GM18517 (cell line): ENCODE results near the gene BPIFB4.
"Not testable (repeated sequence)": the region's sequence is repeated elsewhere in the genome, so short reads cannot be mapped to it uniquely, and the experiment has no call there.

Experiments
- ATAC-seq: cut with Tn5 transposase; IDR thresholded peaks from one replicate; pipeline ENCODE4 v1.9.1; 2021; ENCODE audit warnings: mild to moderate bottlenecking, moderate library complexity; ENCODE audit not compliant: unreplicated experiment

The BPIFB4 gene

DNA sequence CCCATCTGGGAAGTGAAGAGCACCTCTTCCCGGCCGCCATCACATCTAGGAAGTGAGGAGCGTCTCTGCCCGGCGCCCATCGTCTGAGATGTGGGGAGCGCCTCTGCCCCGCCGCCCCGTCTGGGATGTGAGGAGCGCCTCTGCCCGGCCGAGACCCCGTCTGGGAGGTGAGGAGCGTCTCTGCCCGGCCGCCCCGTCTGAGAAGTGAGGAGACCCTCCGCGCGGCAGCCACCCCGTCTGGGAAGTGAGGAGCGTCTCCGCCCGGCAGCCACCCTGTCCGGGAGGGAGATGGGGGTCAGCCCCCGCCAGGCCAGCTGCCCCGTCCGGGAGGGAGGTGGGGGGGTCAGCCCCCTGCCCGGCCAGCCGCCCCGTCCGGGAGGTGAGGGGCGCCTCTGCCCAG is 36.1 kb downstream of the BPIFB4 start:
- ATAC-seq = not testable (repeated sequence)

GRCh38 chr20:33119725-33120720 is 40.6 kb downstream of the BPIFB4 start:
- no peak for ATAC-seq

GRCh38 chr20:33120934-33121333 is 41.5 kb downstream of the BPIFB4 start:
- ATAC-seq = no peak

DNA sequence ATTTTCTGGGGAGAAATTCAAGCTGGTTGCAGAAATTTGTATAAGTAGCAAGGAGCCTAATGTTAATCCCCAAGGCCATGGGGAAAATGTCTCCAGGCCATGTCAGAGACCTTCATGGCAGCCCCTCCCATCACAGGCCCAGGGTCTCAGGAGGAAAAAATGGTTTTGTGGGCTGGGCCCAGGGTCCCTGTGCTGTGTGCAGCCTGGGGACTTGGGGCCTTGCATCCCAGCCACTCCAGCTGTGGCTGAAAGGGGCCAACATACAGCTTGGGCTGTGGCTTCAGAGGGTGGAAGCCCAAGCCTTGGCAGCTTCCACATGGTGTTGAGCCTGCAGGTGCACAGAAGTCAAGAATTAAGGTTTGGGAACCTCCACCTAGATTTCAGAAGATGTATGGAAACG is 42.9 kb downstream of the BPIFB4 start:
- ATAC-seq = not testable (repeated sequence)

DNA sequence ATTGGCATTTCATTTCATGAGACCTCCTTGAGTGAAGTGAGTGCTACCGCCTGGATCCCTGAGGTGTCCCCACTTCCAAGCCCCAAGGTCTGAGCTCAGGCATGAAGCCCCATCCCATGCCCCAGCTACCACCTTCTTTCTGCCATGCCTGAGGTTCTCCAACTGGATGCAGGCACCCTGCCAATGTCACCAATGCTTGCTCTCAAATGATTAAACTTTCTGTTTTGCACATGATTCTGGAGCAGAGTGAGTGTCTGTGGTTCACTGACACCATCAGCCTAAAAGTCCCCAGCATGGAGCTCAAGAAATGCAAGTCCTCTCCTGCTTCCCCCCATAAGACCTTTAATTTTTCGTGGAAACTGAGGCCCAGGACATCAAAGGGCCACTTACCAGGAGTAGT is 44.8 kb downstream of the BPIFB4 start:
- ATAC-seq = no peak

GRCh38 chr20:33124994-33125393 is 45.6 kb downstream of the BPIFB4 start:
- no peak for ATAC-seq

GRCh38 chr20:33125983-33126382 is 46.5 kb downstream of the BPIFB4 start:
- no peak for ATAC-seq

DNA sequence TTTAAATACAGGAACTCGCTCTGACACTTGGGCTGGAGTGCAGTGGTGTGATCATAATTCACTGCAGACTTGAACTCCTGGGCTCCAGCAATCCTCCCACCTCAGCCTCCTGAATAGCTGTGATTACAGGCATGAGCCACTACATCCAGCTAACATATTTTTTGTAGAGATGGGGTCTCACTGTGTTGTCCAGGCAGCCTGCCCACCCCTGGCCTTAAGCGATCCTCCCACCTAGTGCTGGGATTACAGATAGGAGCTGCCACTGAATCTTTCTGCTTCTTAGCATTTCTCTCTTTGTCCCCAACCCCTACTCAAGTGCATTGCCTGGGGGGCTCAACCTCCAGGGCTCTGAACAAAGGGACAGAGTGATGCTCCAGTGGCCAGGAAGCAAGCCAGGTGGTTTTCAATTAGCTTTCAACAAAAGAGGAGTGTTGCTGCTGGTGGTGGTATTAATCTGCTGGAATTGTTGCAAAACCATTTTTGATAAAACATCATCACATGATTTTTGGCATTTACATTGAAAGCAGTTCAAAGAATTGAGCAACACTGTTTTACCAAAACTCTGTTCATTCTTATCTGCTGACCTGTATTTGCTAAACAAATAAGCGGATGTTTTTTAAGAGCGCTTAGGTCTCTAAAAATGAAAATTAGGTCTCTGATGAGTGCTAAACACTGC is 48.1 kb downstream of the BPIFB4 start:
- no peak for ATAC-seq

DNA sequence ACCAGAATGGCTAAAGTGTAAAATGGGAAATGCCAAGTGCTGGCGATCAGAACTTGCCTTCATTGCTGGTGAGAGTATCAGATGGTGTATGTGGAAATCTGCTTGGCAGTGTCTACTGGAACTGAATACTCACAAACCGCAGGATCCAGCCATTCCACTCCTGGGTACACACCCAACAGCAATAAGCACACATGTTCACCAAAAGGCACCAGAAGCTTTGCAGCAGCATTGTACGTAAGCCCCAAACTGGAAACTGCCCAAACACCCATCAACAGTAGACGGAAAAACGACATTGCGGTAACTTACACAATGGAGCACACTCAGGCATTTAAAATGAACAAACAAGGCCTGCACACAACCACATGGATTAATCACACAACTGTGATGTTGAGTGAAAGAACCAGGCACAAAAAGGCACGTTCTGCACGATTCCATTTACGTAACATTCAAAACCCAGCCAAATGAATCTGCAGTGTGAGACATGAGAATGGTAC is 51.2 kb downstream of the BPIFB4 start:
- no peak for ATAC-seq

DNA sequence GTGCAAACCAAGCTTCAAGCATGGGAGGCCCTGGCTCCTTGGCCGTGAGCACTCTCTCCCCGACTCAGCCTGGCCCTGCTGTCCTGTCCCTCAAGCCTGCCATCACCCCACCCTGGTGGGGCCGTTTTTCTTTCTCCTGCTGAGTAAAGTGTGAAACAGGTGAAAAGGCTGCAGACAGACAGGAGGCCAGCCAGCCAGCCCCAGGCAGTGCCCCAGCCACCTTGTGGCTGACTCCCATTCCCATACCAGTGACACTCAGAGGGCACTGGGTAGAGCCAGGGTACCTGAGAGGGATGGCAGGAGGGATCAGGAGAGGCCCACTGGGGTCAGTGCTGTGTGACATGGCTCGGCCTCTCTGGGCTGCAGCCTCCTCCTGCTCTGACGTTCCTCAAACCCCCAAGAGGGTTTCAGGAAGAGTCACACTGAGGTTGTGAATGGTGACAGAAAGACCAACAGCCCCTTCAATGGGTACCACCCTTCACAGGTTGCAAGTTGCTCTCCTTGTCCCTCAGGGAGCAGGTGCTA is 52.6 kb downstream of the BPIFB4 start:
- ATAC-seq = no peak

DNA sequence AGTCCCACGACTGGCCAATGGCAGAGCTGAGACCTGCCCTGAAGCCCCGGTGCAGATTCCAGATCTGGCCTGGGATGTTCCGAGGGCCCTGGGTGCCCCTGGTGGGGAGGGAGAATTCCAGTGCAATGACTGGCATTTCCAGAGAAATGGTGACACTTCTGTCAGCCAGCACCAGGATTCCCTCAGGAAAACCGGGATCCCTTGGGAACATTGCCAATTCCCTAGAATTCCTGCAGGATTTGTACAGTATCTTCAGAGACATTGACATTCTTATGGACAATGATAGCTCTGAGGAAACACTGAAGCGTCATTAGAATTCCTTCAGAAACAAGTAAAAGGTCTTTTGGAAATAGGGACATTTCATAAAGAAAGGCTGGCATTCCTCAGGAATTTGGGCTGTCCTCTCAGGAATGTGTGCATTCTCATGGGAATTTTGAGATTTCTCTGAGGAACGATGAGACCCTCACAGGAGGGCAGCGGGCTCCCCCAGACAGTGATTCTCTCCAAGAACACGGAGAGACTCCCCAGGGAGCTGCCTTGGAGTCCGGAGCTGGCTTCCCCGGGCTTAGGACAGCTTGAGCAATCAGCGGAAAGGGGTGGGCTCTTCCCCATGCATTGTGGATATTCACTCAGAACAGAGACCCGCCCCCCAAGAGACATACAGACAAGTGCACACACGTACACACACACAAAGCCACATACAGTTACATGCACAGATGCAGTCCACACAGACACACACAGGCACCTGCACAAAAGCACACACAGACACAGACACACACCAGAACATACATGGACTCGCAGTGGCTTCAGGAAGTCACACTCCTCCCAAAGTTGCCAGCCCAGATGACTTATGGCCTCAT is 53.3 kb downstream of the BPIFB4 start:
- no peak for ATAC-seq

GRCh38 chr20:33133373-33133941 is 54.0 kb downstream of the BPIFB4 start:
- no peak for ATAC-seq

- ATAC-seq = no peak
Measured at GRCh38 chr20:33137195-33137594, 57.8 kb downstream of the BPIFB4 start.

GRCh38 chr20:33139467-33139866 is 60.0 kb downstream of the BPIFB4 start:
- ATAC-seq = no peak

GRCh38 chr20:33145521-33145920 is 66.1 kb downstream of the BPIFB4 start:
- ATAC-seq = no peak

- ATAC-seq = no peak
Measured at GRCh38 chr20:33147299-33147698, 67.9 kb downstream of the BPIFB4 start.

DNA sequence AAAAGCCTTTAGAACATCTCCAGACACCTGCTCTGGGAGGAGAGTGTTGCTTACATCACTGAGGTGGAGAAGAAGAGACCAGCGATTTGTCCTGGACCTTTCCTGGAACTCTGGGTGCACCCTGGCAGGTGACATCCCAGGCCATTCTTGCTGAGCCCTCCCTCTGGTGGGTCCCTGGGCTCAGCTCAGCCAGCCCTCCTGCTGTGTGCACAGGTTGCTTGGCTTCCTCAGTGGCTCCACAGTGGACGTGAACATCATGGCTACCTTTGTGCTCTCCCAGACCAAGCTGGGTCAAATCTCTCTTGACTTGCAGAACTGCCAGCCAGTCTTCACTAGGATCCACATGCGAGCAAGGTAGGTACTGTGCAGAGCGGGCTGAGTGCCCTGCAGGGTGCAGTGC is 68.6 kb downstream of the BPIFB4 start:
- ATAC-seq = no peak

DNA sequence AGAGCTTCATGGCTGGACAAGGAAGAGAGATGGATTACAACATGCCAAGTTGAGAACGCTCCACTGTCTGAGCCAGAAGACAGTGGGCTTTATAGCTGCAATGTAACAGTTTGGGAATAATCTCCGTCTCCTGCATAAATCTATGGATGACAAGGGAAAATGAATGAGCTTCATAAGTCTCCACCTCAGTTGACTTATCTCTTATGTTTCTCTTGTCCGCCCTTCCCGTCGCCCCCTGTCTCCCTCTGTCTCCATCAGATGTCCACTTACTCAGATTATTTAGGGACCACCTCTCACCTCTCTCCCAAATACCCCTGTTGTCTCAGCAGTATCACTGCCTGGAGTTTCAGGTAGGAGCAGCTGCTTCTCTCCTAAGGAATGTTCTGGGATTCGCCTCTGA is 74.8 kb downstream of the BPIFB4 start:
- ATAC-seq = no peak

- ATAC-seq = no peak
Measured at GRCh38 chr20:33158637-33159385, 79.4 kb downstream of the BPIFB4 start.

DNA sequence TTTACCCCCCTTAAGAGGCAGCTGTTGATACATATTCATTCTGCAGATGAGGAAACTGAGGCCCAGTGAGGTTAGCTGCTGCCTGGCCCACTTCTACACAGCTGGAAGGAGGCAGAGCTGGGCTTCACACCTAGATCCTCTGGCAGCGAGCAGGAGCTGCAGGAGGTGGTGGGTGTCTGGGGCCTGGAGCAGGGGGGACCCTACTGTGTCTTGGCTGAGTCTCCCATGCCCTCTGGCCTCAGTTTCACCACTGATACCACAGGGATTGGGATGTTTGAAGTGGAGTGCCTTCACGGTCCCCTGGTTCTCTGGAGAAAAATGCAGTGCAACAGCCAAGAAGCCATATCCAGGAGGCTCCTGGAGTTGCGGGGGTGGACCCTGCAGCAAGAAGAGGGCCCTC is 80.3 kb downstream of the BPIFB4 start:
- no peak for ATAC-seq
